ENCODE results near the gene DLX5.

GRCh38 chr7:97003262-97004246, 21.1 kb downstream of the DLX5 start:
- TF ChIP-seq POLR2AphosphoS5 (IDR thresholded peaks at IDR 0.05; ENCODE audit: low read depth, low read length) (no peak), POLR2A (IDR thresholded peaks at IDR 0.05; ENCODE audit: low read depth, low read length) (no peak), TAF1 (IDR thresholded peaks at IDR 0.05; ENCODE audit: low read depth, low read length) (no peak)
